ENCODE data around the gene IFRD2.
"Not testable (repeated sequence)": the region's sequence is repeated elsewhere in the genome, so short reads cannot be mapped to it uniquely, and the experiment has no call there.

The IFRD2 gene

GRCh38 chr3:50268276-50268675 lies 24.0 kb downstream of the IFRD2 start:
- no peak for DNase-seq (ENCODE audit: low read depth)

DNA sequence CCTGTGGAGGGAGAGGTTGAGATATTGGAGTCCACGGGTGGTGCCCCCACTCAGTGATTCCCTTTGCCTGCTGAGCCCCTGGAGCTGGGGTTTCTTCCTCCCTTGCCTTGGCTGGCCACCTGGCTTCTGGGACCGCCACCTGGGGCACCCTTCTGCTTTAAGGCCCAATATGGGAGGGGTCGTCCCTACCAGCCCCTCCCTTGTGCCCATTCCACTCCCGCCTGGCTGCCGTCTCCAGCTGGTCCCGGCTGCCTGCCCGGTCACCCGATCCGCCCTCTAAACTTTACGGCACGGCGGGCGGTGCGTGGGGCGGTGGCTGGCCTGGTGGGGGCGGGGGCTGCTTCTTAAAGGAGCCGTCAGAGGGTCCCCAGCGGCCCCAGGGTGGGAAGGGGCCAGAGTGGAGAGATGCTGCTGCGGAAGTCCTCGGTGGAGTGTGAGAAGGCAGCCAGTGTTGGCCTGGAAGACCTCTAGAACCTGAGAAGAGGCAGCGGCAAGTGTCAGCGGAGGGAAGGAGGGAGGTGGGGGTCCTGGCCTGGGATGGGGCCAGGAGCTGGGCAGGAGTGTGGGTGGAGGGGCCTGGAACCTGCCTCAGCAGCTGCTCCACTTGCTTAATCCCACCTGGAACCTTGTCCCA lies 24.8 kb downstream of the IFRD2 start:
- DNase-seq (ENCODE audit: low read depth) = no peak

DNA sequence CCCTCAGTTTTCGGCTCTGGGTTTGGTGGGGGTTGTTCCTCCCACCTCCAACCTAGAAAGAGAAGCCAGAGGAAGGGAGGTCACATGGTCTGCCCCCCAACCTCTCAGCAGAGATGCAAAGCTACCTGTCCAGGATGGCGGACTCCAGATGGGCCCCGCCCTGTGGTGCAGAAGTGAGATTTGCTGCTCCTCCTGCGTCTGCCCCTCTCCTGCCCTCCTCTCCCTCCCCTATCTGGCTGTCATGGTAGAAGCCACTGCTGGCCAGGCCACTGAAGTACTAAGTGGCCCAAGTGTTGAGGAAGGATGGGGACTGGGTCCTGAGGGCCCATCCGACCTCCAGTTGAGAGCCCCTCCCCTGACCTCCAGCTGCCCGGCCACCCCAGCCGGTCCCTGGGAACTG lies 25.4 kb downstream of the IFRD2 start:
- DNase-seq (ENCODE audit: low read depth) = no peak

DNA sequence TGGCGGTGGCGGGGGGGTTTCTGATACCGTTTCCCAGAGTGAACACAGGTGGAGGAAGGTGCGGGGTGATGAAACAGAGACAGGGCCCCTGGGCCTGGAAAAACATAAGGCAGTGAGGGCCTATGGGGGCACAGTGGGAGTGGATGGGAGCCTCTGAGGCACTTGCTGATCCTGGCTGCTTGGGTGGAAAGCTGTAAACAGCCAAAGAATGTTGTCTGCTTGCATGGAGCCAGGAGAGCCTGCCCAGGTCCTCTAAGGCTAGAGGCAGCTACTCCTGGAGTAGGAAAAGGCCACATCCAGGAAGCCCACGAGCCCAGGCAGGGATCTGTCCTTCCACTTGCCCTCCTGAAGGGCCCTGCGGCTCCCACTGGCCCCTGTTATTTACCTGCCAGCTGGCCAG lies 26.2 kb downstream of the IFRD2 start:
- no peak for DNase-seq (ENCODE audit: low read depth)

DNA sequence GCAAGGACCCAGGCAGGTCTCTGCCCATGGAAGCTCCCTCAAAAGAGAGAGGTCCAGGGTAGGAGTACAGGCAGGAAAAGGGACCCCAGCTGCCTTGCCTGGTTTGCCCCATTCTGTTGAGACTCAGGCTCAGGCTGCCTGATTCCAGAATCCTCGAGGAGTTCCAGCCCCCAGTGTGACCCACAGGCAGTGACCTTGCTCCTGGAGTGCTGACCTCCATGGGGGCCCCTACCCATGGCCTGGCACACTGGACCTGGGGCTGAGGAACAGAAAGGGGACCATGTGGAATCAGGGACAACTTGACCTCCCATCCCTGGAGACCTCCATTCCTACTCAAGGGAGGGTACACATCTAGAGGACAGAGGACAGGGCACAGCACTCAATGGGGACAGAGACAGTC lies 26.7 kb downstream of the IFRD2 start:
- DNase-seq (ENCODE audit: low read depth) = no peak

DNA sequence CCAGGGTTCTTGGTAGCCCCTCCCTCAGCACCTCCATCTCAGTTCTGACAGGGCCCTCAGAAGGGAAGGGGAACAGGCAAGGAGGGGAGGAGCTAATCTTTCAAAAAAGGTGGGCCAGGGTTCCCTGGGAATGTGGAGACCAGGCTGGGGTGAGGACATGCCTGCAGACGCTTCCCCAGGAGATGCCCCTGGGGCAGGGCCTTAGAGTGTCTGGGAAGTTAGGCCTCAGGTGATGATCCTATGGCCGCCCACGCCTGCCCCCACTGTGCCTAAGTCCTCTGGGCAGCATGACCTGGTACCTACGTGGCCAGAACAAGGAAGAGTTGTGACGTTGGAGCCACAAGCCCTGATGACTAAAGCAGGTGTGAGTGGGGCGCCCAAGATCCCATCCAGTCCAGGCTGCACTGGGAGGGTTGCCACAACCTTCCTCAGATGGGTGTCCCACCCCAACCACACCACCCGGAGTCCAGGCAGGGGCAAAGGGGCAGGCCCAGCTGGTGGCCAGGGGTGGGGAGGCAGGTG lies 27.2 kb downstream of the IFRD2 start:
- no peak for DNase-seq (ENCODE audit: low read depth)

DNA sequence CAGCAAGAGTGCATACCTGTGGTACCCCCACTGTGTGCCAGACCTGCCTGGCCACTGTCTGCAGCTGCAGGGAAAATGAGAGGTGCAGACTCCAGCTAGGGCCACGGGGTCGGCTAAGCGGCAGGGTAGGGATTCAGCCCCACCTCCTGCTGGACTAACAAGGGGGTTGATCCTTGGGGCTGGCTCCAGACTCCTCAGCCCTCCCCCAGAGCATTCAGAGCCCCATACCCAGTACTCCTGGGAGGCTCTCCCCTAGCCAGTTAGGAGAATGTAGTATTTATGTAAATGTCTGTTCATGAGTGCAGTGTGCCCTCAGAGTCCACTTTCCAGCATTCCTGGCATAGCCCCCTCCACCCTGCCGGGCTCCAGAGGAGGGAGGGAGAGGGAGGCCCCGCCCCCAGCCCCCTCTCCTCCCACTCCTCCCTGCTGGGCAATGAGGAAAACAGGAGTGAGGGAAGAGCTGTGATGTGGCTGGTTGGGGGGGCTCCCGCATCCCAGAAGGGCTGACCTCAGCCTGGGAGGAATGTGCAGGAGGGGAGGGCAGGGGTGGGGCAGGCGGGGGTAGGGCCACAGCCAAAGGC lies 27.8 kb downstream of the IFRD2 start:
- no peak for DNase-seq (ENCODE audit: low read depth)

- DNase-seq (ENCODE audit: low read depth) = no peak
Observed at GRCh38 chr3:50263478-50264382, 28.5 kb downstream of the IFRD2 start.

GRCh38 chr3:50262778-50263177 lies 29.5 kb downstream of the IFRD2 start:
- DNase-seq (ENCODE audit: low read depth) = no peak

DNA sequence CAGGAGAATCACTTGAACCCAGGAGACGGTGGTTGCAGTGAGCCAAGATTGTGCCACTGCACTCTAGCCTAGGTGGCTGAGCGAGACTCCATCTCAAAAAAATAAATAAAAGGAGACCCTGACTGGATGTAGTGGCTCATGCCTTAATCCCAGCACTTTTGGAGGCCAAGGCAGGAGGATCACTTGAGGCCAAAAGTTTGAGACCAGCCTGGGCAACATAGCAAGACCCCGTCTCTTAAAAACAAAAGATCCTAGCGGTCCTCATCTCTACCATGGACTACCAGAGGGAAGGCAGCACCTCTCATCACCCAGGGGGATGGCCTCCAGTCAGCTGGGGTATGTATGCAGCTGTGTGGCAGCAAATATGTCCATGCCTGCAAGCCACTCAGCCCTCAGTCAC lies 30.0 kb downstream of the IFRD2 start:
- not testable (repeated sequence) for DNase-seq (ENCODE audit: low read depth)

GRCh38 chr3:50261505-50261904 lies 30.7 kb downstream of the IFRD2 start:
- no peak for DNase-seq (ENCODE audit: low read depth)

DNA sequence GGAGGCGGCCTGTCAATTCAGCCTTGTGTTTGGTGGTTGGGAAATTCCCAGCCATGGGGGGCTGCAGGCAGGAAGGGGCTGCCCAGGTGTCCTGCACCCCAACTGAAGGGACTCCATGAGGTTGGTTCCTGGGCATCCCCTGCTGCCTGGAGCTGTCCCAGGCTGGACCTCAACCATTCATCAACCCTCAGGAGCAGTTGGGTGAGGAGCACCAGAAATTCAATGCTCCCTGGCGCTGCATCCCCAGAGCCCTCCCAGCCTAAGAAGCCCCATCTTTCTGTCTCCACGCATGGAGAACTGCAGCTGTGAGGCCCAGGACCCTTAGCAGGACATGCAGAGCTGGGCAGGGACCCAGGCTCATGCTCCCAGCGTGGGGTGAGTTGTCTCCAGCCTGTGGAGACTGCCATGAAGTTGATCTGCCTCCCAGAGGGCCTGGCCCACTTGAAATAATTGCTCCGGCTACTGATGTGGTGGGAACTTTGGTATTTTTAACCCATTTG lies 31.2 kb downstream of the IFRD2 start:
- no peak for DNase-seq (ENCODE audit: low read depth)

DNA sequence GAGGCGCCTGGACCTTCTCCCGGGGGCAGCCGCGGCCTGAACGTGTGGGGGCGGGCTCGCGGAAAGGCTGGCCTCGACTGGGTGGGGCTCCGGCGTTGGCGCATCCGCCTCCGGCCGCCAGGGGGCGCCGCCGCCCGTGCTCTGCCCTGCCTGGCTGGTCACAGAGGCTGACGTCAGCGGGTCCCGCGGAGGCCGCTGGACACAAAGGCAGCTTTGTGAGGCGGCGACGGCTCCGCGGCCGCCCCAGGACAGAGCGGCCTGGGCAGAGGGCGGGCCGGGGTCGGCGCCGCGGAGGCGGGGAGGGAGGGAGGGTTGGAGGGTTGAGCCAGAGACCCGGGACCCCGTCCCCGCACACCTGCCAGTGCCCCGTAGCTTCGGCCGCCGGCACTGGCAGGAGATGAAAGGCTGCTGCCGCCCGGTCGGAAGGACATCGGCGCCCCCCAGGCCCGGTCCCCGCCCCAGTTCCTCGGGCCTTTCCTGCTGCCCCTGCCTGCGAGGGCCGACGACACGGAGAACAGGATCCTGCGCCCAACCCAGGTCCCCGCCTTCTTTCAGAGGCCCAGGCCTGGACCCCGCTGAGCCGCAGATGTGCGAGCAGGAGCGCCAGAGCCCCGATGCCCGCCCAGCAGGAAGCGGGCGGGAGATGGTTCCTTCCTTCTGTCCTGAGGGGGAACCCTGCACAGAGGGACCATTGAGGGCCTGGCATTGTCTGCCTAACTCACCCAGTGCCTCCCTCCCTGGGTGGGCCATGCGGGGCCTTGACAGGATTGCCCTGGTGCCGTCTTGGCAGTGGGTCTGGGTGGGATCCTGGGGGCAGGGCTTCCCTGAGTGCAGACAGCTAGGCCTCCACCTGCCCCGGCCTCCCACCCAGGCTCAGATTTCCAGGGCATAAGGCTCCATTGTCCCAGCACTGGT lies 31.9 kb downstream of the IFRD2 start:
- peak; percentile 69 for DNase-seq (ENCODE audit: low read depth)

DNA sequence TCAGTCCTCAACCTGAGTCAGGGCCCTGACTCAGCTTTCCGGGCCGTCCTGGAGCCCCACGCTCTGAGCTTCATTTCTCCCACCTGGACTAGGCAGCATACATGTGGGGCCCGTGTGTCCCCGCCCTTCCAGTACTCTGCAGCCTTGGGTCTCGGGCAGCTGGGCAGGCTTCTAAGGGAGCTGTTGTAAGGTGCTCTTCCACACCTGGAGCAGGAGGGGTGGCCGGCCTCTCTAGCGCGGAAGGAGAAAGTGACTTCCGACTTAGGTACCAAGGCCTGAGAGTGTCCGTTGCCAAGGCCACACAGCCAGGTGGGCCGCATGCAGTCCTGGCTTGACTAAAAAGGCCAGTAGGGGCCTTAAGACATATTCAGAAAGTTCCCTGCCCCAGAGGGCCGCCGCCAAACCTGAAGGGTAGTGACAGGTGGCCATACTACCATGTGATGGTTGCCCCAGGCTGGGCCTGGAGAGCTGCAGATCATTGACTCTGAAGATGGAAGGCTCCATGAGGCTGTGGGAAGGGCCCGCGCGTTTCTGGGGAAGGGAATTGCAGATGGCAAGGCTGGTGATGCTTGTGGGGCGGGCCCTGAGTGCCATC lies 32.7 kb downstream of the IFRD2 start:
- DNase-seq (ENCODE audit: low read depth) = no peak

GRCh38 chr3:50258979-50259378 lies 33.2 kb downstream of the IFRD2 start:
- no peak for DNase-seq (ENCODE audit: low read depth)

- DNase-seq (ENCODE audit: low read depth) = no peak
Observed at GRCh38 chr3:50258029-50258680, 34.1 kb downstream of the IFRD2 start.

DNA sequence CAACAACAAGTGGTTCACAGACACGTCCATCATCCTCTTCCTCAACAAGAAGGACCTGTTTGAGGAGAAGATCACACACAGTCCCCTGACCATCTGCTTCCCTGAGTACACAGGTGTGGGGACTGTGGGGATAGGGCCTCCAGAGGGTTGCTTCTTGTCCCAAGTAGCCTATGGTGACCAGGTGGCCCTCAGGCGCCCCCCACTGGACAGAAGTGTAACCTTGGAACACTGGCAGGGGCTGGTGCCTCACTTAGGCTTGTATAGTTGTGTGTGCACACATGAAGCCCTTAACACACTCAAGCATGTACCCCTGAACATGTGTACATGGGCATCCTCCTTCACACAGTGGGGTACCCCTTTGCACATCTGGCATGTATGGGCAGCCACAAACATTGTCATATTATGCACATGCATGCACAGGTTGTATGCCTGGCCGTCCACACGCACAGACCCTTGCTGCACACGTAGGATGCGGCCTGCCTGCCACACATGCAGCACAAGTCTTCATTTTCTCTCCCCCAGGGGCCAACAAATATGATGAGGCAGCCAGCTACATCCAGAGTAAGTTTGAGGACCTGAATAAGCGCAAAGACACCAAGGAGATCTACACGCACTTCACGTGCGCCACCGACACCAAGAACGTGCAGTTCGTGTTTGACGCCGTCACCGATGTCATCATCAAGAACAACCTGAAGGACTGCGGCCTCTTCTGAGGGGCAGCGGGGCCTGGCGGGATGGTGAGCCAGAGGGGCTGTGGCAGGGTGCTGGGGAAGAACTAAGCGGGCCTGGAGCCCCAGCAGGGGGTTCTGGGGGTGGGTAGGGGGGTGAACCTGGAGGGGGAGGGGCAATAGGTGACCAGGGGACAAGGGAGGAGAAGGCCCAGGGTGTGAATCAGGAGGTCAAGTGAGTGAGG lies 35.0 kb downstream of the IFRD2 start:
- DNase-seq (ENCODE audit: low read depth) = no peak

GRCh38 chr3:50255251-50255615 lies 37.0 kb downstream of the IFRD2 start:
- no peak for DNase-seq (ENCODE audit: low read depth)

- no peak for DNase-seq (ENCODE audit: low read depth)
Observed at GRCh38 chr3:50254577-50255250, 37.5 kb downstream of the IFRD2 start.

Data from activated T-cell treated with anti-CD3 and anti-CD28 coated beads for 1 hour (primary cell).